Measurements from ENCODE around the gene ANKDD1B. TPM values are rescaled to one million over a fixed set of nuclear protein-coding genes. Genes with fewer than 3 reads are reported as not detected.
A peak's percentile ranks its signal among the peaks of the same experiment; 100 is the strongest.

Gene ANKDD1B
- total RNA-seq, 1 experiment from 2014 or later = not detected

- DNase-seq (ENCODE audit: low spot score) = no peak
These were observed 5.2 kb downstream of the ANKDD1B start for GRCh38 chr5:75616371-75616881.

GRCh38 chr5:75616971-75617621 is 5.8 kb downstream of the ANKDD1B start:
- no peak for DNase-seq (ENCODE audit: low spot score)

GRCh38 chr5:75617736-75618352 is 6.6 kb downstream of the ANKDD1B start:
- DNase-seq (ENCODE audit: low spot score) = no peak

- no peak for DNase-seq (ENCODE audit: low spot score)
These were observed 9.1 kb downstream of the ANKDD1B start for GRCh38 chr5:75620184-75620959.

DNA sequence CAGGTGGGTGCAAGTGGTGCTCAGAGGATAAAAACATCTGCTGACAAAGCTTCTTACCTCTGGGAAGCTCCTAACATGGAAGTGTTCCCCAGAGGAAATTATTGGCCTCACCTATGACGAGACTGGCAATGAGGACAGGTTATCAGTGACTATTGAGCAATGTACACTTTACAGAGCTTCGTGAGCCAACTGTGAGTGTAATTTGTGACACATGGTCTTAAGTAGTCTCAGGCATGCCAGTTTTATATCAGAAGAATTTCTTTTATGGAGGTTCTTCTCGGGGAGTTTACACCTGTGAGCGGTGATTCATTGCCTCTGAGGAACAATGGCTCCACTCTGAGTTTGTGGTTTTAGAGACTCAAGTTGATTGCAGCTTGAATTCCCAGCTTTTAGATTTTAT is 11.3 kb downstream of the ANKDD1B start:
- DNase-seq (ENCODE audit: low spot score) = peak; percentile 81

DNA sequence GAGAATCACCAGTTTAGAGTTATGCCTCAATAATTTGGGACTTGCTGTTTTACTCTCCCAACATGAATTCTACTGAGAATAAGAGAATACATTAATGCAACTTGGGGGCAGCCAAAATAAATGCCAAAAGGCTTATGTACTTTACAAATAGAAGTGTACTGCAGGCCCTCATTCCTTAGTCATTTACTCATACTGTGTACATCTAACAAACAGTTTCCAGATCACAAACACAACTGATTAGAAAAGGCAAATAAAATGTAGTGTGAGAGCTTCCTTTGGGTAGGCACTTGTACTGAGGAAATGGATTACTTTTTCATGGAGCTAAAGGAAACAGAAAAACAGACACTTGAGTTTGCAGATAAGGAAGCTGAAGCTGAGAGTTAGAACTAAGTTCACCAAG is 12.6 kb downstream of the ANKDD1B start:
- no peak for DNase-seq (ENCODE audit: low spot score)

- DNase-seq (ENCODE audit: low spot score) = no peak
These were observed 15.7 kb downstream of the ANKDD1B start for GRCh38 chr5:75626959-75627358.

DNA sequence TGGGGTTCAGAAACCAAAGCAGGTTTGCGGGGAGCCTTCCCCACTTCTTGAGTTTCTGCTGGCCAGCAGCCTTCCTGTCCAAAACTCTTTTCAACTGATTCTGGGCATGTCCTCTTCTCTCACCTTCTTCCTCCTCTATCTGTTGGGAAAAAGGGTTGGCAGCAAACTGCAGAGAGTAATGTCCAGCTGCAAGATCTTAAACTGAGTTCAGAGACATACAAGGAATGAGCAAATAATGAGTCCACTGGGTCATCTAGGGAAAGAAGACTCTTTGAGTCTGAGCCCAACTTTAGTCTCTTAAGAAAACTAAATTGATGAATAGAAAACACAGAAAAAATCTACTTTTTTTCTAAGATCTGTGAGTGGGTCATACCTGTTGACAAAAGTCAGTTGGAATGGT is 16.5 kb downstream of the ANKDD1B start:
- DNase-seq (ENCODE audit: low spot score) = no peak

DNA sequence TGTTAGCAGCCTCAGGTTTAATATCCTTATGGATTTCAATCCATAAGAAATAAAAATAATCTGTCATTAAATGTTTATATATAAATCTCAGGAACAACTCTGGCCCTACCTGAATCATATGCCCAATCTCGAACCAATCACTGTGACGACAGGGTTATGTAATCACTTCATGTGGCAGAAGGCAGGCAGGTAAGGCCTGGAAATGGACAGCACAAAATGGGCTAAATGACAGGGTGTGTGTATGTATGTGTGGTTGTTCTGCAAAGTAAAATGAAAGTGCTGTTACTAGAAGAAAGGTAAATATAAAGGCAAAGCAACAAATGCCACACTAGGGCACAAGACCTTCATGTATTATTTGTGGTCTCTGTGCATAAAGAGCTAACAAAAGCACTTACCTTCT is 19.6 kb downstream of the ANKDD1B start:
- DNase-seq (ENCODE audit: low spot score) = no peak

GRCh38 chr5:75632321-75632720 is 21.1 kb downstream of the ANKDD1B start:
- no peak for DNase-seq (ENCODE audit: low spot score)

GRCh38 chr5:75637949-75638348 is 26.7 kb downstream of the ANKDD1B start:
- no peak for DNase-seq (ENCODE audit: low spot score)

- DNase-seq (ENCODE audit: low spot score) = no peak
These were observed 28.5 kb downstream of the ANKDD1B start for GRCh38 chr5:75639535-75640311.

DNA sequence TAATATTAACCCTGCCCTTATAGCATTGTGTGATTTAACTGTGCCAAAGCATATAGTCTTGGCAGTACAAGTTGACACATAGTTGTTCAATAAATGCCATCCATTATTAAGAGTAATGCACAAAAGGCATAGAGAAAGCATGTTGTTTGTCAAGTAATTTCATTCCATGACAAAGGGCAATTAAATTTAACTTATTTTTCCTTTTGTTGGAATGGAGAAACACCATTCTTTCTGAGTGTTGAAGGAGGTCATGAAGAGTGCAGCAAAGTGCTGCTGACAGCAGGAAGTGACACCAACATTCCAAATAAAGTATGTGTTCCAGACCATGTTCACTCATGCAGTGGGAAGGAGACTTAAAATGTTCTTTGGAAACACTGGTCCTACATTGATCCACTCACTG is 29.1 kb downstream of the ANKDD1B start:
- peak; percentile 85 for DNase-seq (ENCODE audit: low spot score)

DNA sequence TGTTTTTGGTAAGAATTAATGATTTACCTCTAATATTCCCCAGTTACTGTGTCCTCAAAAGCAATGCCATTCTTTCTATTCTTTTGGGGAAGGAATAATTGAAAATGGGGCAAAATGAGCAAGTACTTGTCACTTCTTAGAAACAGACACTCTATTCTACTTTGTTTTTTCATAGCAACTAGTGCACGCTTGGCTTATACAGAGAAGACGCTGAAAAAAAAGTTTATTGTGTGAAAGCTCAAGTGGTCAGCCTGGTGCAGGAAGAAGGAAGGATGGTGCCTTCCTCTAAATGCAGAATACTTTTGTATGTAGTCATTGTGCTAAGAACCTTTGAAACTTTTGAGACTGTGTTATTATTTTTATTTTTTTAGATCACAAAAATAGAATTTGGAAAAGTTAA is 29.6 kb downstream of the ANKDD1B start:
- no peak for DNase-seq (ENCODE audit: low spot score)

DNA sequence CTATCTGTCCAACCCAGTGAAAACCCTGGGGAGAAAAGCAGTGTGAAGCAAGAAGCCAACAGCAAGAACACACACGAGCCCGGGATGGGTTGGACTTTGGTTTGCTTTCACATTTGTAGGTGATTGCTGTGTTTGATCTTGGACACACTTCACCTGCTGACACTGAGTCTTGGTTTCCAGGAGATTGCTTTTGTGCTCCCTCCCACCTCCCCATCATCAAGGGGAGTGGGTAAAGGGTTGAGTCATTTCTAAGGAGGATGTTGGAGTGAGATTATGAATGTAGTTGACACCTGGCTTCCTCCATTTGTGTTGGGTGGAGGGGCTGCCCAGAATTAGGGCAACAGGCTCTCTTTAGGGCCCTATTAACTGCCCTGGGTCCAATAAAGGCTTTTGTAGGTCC is 37.5 kb downstream of the ANKDD1B start:
- no peak for DNase-seq (ENCODE audit: low spot score)

DNA sequence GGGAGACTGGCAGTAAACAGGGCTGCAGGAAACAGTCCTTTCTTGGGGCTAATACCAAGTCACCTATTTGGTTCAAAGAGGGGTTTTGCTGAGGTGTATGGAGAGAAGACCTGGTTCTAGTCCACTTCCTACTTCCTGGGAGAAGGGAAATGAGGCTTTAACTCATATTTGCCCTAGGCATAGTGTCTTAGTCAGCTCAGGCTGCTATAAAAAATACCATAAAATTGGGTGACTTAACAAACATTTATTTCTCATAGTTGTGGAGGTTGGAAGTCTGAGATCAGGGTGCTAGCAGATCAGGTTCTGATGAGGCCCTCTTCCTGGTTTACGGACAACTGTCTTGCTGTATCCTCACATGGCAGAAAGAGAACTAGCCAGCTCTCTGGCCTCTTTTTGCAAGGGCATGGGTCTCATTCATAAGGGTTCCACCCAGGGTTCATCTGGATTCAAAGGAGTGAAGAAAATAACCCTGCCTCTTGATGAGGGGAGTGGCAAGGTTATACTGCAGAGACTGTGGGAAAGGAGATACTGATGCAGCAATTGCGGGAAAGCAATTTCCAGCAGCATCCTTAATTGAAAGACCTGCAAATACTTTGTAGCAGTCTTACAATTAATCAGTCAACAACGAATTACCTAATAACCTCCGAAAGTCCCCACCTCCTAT is 40.5 kb downstream of the ANKDD1B start:
- DNase-seq (ENCODE audit: low spot score) = no peak

DNA sequence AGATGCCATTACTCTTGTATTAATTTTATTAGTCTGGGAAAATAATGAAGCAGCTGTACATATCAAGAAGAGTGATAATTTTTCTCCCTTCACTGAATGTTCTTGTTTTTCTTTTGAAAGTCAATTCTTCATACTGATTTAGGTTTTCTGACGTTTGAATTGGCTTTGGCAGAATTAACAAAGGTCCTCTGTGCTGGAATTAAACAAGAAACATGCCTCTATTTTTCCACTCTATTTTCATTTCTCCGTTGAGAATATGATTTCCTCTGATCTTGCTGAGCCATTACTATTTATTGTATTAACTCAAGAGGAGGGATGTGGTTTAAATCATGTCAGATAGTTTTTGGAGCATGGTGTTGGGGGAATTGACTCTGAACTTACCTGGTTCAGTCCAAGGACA is 42.3 kb downstream of the ANKDD1B start:
- DNase-seq (ENCODE audit: low spot score) = no peak

- DNase-seq (ENCODE audit: low spot score) = no peak
These were observed 43.5 kb downstream of the ANKDD1B start for GRCh38 chr5:75654693-75655295.

GRCh38 chr5:75656311-75657003 is 45.2 kb downstream of the ANKDD1B start:
- peak; percentile 65 for DNase-seq (ENCODE audit: low spot score)

GRCh38 chr5:75659791-75660450 is 48.7 kb downstream of the ANKDD1B start:
- DNase-seq (ENCODE audit: low spot score) = no peak
